ENCODE results near the gene HOXC6.

HOXC6 gene

DNA sequence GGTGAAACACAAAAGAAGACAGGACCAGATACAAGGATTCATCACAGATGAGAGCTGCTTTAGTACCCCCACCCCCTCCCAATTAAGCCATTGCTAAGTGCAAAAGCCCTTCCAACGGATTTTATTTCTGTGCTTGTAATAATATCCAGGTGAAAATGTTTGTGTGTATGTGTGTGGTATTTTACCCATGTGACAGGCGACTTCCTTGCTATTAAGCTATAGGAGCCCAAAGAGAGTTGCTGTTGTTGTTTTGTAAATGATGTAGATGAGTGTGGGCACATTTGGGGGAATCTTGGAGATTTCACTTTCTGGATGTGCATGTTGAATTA, 22.2 kb downstream of the HOXC6 start:
- no peak overlapping the region for H3K9ac ChIP-seq (ENCODE audit: low read depth, low read length, poor library complexity)
- H3K14ac ChIP-seq (ENCODE audit: low read length): no peak overlapping the region
- no peak overlapping the region for H3K4me3 ChIP-seq (ENCODE audit: low read length in 2 of 2)
- no peak overlapping the region for H2AK5ac ChIP-seq (ENCODE audit: low read depth, low read length)
- no peak overlapping the region for H3K4me2 ChIP-seq (ENCODE audit: insufficient read depth, low read length, poor library complexity, severe bottlenecking)
- no peaks in the 10 kb centered on the region for H3K36me3 ChIP-seq (replicated peaks in 1 of 2; ENCODE audit: control insufficient read depth in 2 of 2, insufficient read depth in 2 of 2, low read length in 2 of 2)
- H2BK120ac ChIP-seq (ENCODE audit: low read depth, low read length): no peak overlapping the region
- H2BK12ac ChIP-seq (ENCODE audit: low read length): no peak overlapping the region
- no CpG with 5 or more reads among the region's 2 CpGs for WGBS, 2 donors (ENCODE audit: extremely low coverage in 2 of 2, insufficient read length in 2 of 2, insufficient replicate concordance in 1 of 2)
- no peaks in the 10 kb centered on the region for H3K4me1 ChIP-seq (ENCODE audit: control insufficient read depth in 2 of 2, insufficient read depth in 1 of 2, low read depth in 1 of 2, low read length in 2 of 2)
- no peak overlapping the region for H3K27ac ChIP-seq (replicated peaks; ENCODE audit: low read length)
- DNase-seq (ENCODE audit: low spot score): no peak
- H3K79me1 ChIP-seq (ENCODE audit: low read depth, low read length): no peaks in the 10 kb centered on the region
- no peak overlapping the region for H4K8ac ChIP-seq (ENCODE audit: low read depth, low read length)
- H3K18ac ChIP-seq (ENCODE audit: low read length): no peak overlapping the region
- H2AFZ ChIP-seq (ENCODE audit: low read length): no peak overlapping the region
- H3K23ac ChIP-seq (ENCODE audit: low read depth, low read length, poor library complexity): no peak overlapping the region
- no peak overlapping the region for H2BK15ac ChIP-seq (ENCODE audit: low read length)
- H3K27me3 ChIP-seq (ENCODE audit: control insufficient read depth in 3 of 3, insufficient read depth in 3 of 3, low read depth in 1 of 3, low read length in 3 of 3): peaks cover 66 to 99% (median 98%) of the 10 kb centered on the region in 3 experiments
- H3K9me3 ChIP-seq (replicated peaks in 1 of 2; ENCODE audit: control insufficient read depth in 2 of 2, insufficient read depth in 1 of 2, low read depth in 1 of 2, low read length in 2 of 2): no peaks in the 10 kb centered on the region
- H3K4ac ChIP-seq (ENCODE audit: low read length): no peak overlapping the region
- no peak overlapping the region for H2BK5ac ChIP-seq (ENCODE audit: low read length)
- no peak overlapping the region for H4K91ac ChIP-seq (ENCODE audit: low read depth, low read length, poor library complexity)

DNA sequence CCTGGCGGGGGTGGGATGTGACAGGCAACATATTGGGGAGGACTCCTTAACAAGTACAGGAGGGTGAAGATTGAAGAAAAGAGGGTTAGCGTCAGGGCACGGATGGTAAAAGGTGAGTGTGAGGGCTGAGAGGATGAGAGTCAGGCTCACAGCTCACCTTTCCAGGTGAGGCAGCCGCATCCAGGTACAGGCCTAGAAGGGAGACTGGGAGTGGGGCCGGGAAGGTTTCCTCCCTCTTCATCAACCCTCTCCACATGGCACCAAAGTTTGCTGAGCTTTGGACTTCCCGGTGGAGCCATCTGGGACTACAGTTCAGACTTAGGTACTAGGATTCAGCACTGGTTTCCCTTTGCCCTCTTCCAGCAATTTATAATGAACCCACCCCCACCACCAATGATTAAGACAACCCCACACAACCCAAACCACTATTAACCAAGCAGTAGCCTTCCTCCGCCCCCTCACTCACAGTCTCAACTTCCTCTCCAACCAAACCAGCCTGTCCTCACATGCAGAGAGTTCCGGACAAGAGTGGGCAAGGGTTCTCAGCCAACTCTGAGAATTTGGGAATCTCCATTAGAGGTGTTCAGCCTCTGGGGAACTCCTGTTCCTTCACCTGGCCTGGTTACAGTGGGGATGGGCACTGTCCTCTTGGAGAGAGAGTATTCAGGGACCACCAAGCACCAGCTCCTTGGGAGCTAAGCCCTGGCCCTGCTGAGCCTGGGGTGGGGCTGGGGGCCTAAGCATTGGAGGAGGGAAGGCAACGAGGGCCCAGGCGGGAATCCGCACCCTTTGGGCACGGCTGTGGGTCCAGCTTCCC, 23.0 kb downstream of the HOXC6 start:
- no peaks in the 10 kb centered on the region for H3K4me1 ChIP-seq (ENCODE audit: control insufficient read depth in 2 of 2, insufficient read depth in 1 of 2, low read depth in 1 of 2, low read length in 2 of 2)
- H2BK15ac ChIP-seq (ENCODE audit: low read length): no peak overlapping the region
- peaks cover 61 to 99% (median 98%) of the 10 kb centered on the region in 3 experiments for H3K27me3 ChIP-seq (ENCODE audit: control insufficient read depth in 3 of 3, insufficient read depth in 3 of 3, low read depth in 1 of 3, low read length in 3 of 3)
- H2AFZ ChIP-seq (ENCODE audit: low read length): no peak overlapping the region
- WGBS, 2 donors (ENCODE audit: extremely low coverage in 2 of 2, insufficient read length in 2 of 2, insufficient replicate concordance in 1 of 2): no CpG with 5 or more reads among the region's 12 CpGs
- no peaks in the 10 kb centered on the region for H3K9me3 ChIP-seq (replicated peaks in 1 of 2; ENCODE audit: control insufficient read depth in 2 of 2, insufficient read depth in 1 of 2, low read depth in 1 of 2, low read length in 2 of 2)
- no peaks in the 10 kb centered on the region for H3K36me3 ChIP-seq (replicated peaks in 1 of 2; ENCODE audit: control insufficient read depth in 2 of 2, insufficient read depth in 2 of 2, low read length in 2 of 2)
- H4K8ac ChIP-seq (ENCODE audit: low read depth, low read length): no peak overlapping the region
- DNase-seq (ENCODE audit: low spot score): no peak
- no peak overlapping the region for H3K4me2 ChIP-seq (ENCODE audit: insufficient read depth, low read length, poor library complexity, severe bottlenecking)
- no peak overlapping the region for H3K18ac ChIP-seq (ENCODE audit: low read length)
- H3K14ac ChIP-seq (ENCODE audit: low read length): no peak overlapping the region
- no peak overlapping the region for H3K4me3 ChIP-seq (ENCODE audit: low read length in 2 of 2)
- no peak overlapping the region for H2AK5ac ChIP-seq (ENCODE audit: low read depth, low read length)
- no peak overlapping the region for H2BK120ac ChIP-seq (ENCODE audit: low read depth, low read length)
- no peak overlapping the region for H3K27ac ChIP-seq (replicated peaks; ENCODE audit: low read length)
- peak overlapping the region; percentile 22 for H3K23ac ChIP-seq (ENCODE audit: low read depth, low read length, poor library complexity)
- no peak overlapping the region for H3K4ac ChIP-seq (ENCODE audit: low read length)
- no peak overlapping the region for H2BK5ac ChIP-seq (ENCODE audit: low read length)
- no peak overlapping the region for H3K9ac ChIP-seq (ENCODE audit: low read depth, low read length, poor library complexity)
- no peak overlapping the region for H2BK12ac ChIP-seq (ENCODE audit: low read length)
- no peaks in the 10 kb centered on the region for H3K79me1 ChIP-seq (ENCODE audit: low read depth, low read length)
- no peak overlapping the region for H4K91ac ChIP-seq (ENCODE audit: low read depth, low read length, poor library complexity)

DNA sequence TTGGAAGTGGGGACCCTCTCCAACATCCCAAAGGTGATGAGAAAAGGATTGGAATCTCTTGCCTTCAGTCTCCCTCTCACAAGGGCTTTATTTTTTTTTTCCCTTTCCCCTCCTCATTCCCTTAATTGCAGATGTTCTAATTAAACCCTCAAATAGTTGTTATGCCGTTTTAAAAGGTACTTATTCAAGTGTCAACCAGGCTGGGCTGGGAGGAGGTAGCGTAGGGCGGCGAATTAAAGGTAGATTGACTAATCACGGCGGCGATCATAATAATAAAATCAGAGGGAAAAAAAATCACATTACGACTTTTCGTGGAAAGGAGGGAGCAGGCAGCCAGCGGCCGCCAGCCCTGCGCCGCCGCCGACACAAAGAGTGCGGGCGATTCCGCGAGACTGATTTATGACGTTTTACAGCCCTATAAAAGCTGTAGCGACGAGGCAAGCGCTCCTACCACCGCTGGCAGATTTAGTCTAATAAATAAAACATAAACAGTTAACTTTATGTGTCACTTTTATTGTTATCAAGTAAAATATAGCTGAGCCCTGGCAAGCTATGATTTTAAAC, 23.7 kb downstream of the HOXC6 start:
- H2BK15ac ChIP-seq (ENCODE audit: low read length): no peak overlapping the region
- H3K18ac ChIP-seq (ENCODE audit: low read length): no peak overlapping the region
- H3K9me3 ChIP-seq (replicated peaks in 1 of 2; ENCODE audit: control insufficient read depth in 2 of 2, insufficient read depth in 1 of 2, low read depth in 1 of 2, low read length in 2 of 2): no peaks in the 10 kb centered on the region
- H2AK5ac ChIP-seq (ENCODE audit: low read depth, low read length): no peak overlapping the region
- WGBS, 2 donors (ENCODE audit: extremely low coverage in 2 of 2, insufficient read length in 2 of 2, insufficient replicate concordance in 1 of 2): no CpG with 5 or more reads among the region's 24 CpGs
- no peaks in the 10 kb centered on the region for H3K79me1 ChIP-seq (ENCODE audit: low read depth, low read length)
- H2BK120ac ChIP-seq (ENCODE audit: low read depth, low read length): no peak overlapping the region
- no peak overlapping the region for H2BK12ac ChIP-seq (ENCODE audit: low read length)
- H3K4ac ChIP-seq (ENCODE audit: low read length): no peak overlapping the region
- H4K8ac ChIP-seq (ENCODE audit: low read depth, low read length): no peak overlapping the region
- H3K27ac ChIP-seq (replicated peaks; ENCODE audit: low read length): no peak overlapping the region
- no peaks in the 10 kb centered on the region for H3K36me3 ChIP-seq (replicated peaks in 1 of 2; ENCODE audit: control insufficient read depth in 2 of 2, insufficient read depth in 2 of 2, low read length in 2 of 2)
- H3K27me3 ChIP-seq (ENCODE audit: control insufficient read depth in 3 of 3, insufficient read depth in 3 of 3, low read depth in 1 of 3, low read length in 3 of 3): peaks cover 56 to 99% (median 95%) of the 10 kb centered on the region in 3 experiments
- H4K91ac ChIP-seq (ENCODE audit: low read depth, low read length, poor library complexity): no peak overlapping the region
- no peak overlapping the region for H3K9ac ChIP-seq (ENCODE audit: low read depth, low read length, poor library complexity)
- no peaks in the 10 kb centered on the region for H3K4me1 ChIP-seq (ENCODE audit: control insufficient read depth in 2 of 2, insufficient read depth in 1 of 2, low read depth in 1 of 2, low read length in 2 of 2)
- no peak overlapping the region for H2AFZ ChIP-seq (ENCODE audit: low read length)
- no peak overlapping the region for H3K14ac ChIP-seq (ENCODE audit: low read length)
- no peak overlapping the region for H2BK5ac ChIP-seq (ENCODE audit: low read length)
- no peak overlapping the region for H3K4me2 ChIP-seq (ENCODE audit: insufficient read depth, low read length, poor library complexity, severe bottlenecking)
- H3K4me3 ChIP-seq (ENCODE audit: low read length in 2 of 2): no peak overlapping the region
- no peak for DNase-seq (ENCODE audit: low spot score)
- H3K23ac ChIP-seq (ENCODE audit: low read depth, low read length, poor library complexity): peak overlapping the region; percentile 22

DNA sequence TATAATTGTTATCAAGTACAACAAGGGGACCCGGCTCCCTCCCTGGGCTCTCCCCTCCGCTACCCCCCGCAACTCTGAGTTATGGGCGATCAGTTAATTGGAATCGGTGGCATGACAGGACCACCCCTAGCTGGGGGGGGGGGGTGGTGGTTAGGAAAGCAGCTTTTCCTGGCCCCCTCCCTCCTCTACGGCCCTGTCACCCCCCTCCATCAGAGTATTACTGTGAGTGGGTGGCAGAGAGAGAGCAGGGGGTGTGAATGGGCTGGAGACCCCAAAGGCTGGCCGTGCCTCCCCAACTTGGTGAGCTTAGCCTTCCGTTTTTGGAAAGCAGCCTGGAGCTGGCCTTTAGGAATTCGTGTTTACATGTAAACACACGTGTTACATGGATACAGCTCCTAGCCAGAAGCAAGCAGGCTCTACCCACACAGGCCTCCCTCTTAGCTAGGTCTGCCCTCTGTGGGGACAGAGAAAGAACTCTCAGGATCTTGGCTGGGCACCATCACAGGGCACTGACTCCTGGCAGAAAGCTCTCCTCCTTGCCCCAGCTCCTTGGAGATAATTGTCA, 24.3 kb downstream of the HOXC6 start:
- Histone ChIP-seq H3K4me1 (ENCODE audit: control insufficient read depth in 2 of 2, insufficient read depth in 1 of 2, low read depth in 1 of 2, low read length in 2 of 2) (no peaks in the 10 kb centered on the region), H3K23ac (ENCODE audit: low read depth, low read length, poor library complexity) (peak overlapping the region; percentile 56), H3K9ac (ENCODE audit: low read depth, low read length, poor library complexity) (no peak overlapping the region), H3K18ac (ENCODE audit: low read length) (no peak overlapping the region), H2BK12ac (ENCODE audit: low read length) (no peak overlapping the region), H3K4me3 (ENCODE audit: low read length in 2 of 2) (no peak overlapping the region), H2AK5ac (ENCODE audit: low read depth, low read length) (no peak overlapping the region), H4K8ac (ENCODE audit: low read depth, low read length) (no peak overlapping the region), H2BK120ac (ENCODE audit: low read depth, low read length) (no peak overlapping the region), H4K91ac (ENCODE audit: low read depth, low read length, poor library complexity) (no peak overlapping the region), H2BK5ac (ENCODE audit: low read length) (no peak overlapping the region), H3K4ac (ENCODE audit: low read length) (no peak overlapping the region), H3K9me3 (replicated peaks in 1 of 2; ENCODE audit: control insufficient read depth in 2 of 2, insufficient read depth in 1 of 2, low read depth in 1 of 2, low read length in 2 of 2) (no peaks in the 10 kb centered on the region), H3K27ac (replicated peaks; ENCODE audit: low read length) (no peak overlapping the region), H3K27me3 (ENCODE audit: control insufficient read depth in 3 of 3, insufficient read depth in 3 of 3, low read depth in 1 of 3, low read length in 3 of 3) (peaks cover 53 to 99% (median 95%) of the 10 kb centered on the region in 3 experiments), H3K36me3 (replicated peaks in 1 of 2; ENCODE audit: control insufficient read depth in 2 of 2, insufficient read depth in 2 of 2, low read length in 2 of 2) (no peaks in the 10 kb centered on the region), H2AFZ (ENCODE audit: low read length) (peak overlapping the region; percentile 92), H3K14ac (ENCODE audit: low read length) (no peak overlapping the region), H3K79me1 (ENCODE audit: low read depth, low read length) (no peaks in the 10 kb centered on the region), H3K4me2 (ENCODE audit: insufficient read depth, low read length, poor library complexity, severe bottlenecking) (no peak overlapping the region), H2BK15ac (ENCODE audit: low read length) (no peak overlapping the region)
- no peak for DNase-seq (ENCODE audit: low spot score)
- no CpG with 5 or more reads among the region's 10 CpGs for WGBS, 2 donors (ENCODE audit: extremely low coverage in 2 of 2, insufficient read length in 2 of 2, insufficient replicate concordance in 1 of 2)
